Upper lobe of left lung (tissue), 6 donors: ENCODE measurements around the gene CNN2. TPM values are rescaled to one million over a fixed set of nuclear protein-coding genes. Genes with fewer than 3 reads are reported as not detected.

ENCODE experiments used
- ATAC-seq, 2 donors: fragments of 200-7000 bp; cut with Tn5 transposase; one replicate each; pipeline ENCODE4 v1.9.1; 2022; ENCODE audit warnings: mild to moderate bottlenecking in 2 of 2, moderate library complexity in 2 of 2; ENCODE audit not compliant: low FRiP score in 2 of 2
- DNase-seq, 2 donors: peaks; one replicate each; pipeline ENCODE4 v3.0.0-alpha.2; 2019 to 2020
- H3K27ac ChIP-seq, 4 donors: fragments of 200-600 bp; sonication (generic); one replicate each; pipeline ENCODE4 v1.5.1; 2016 to 2019
- H3K27me3 ChIP-seq, 4 donors: fragments of 200-600 bp; sonication (generic); one replicate each; pipeline ENCODE4 v1.5.1; 2017 to 2019
- H3K36me3 ChIP-seq, 4 donors: fragments of 200-600 bp; sonication (generic); one replicate each; pipeline ENCODE4 v1.5.1; 2016 to 2019
- H3K4me1 ChIP-seq, 4 donors: fragments of 200-600 bp; sonication (generic); one replicate each; pipeline ENCODE4 v1.5.1; 2018 to 2019
- H3K4me3 ChIP-seq, 4 donors: fragments of 200-600 bp; sonication (generic); one replicate each; pipeline ENCODE4 v1.5.1; 2017 to 2019; ENCODE audit warnings: mild to moderate bottlenecking in 2 of 4, moderate library complexity in 1 of 4
- H3K9me3 ChIP-seq, 4 donors: fragments of 200-600 bp; sonication (generic); one replicate each; pipeline ENCODE4 v1.5.1; 2018 to 2019
- CTCF ChIP-seq, 6 experiments: fragments of 450-650 bp in 4 of 6; fragments of 200-600 bp in 2 of 6; sonication (generic) in 2 of 6; IDR thresholded peaks; one replicate each; pipeline ENCODE4 v1.5.1; 2016 to 2019; ENCODE audit warnings: antibody characterized with exemption in 6 of 6
- EP300 ChIP-seq, 4 donors: sonication (generic); formaldehyde crosslinking; IDR thresholded peaks; one replicate each; pipeline ENCODE4 v1.5.1; 2017; ENCODE audit warnings: antibody characterized with exemption in 4 of 4, control low read depth in 2 of 4
- POLR2A ChIP-seq, 4 donors: fragments of 450-650 bp; IDR thresholded peaks; one replicate each; pipeline ENCODE4 v1.5.1; 2016 to 2017; ENCODE audit warnings: antibody characterized with exemption in 4 of 4, mild to moderate bottlenecking in 2 of 4
- POLR2AphosphoS5 ChIP-seq, 2 donors: sonication (generic); formaldehyde crosslinking; IDR thresholded peaks; one replicate each; pipeline ENCODE4 v1.5.1; 2017; ENCODE audit warnings: antibody characterized with exemption in 2 of 2
- WGBS, 2 donors: methylation state at CpG; one replicate each; pipeline ENCODE4 v1.1.5; 2017 to 2018; 5-methylcytosine and 5-hydroxymethylcytosine counted together
- total RNA-seq, 6 donors: library from RNA; depleted of rRNA in 4 of 6; stranded (reverse); fragments of >200 nt in 4 of 6; gene quantifications; one replicate each; pipeline versions ENCODE4 v1.1.0 to v1.2.1, GENCODE V29; 2016 to 2021
- donor health status: DM: no; HTN: no; CAD: no; lungs with moderate emphysema.
- donor health status: DM: no; HTN: yes; CAD: no; lungs with severe emphysema.

The CNN2 gene
- total RNA-seq, 6 donors from 2014 or later: 98.1 to 262 (median 164) TPM

- Histone ChIP-seq H3K9me3 (no peaks in the 10 kb centered on the region), H3K27ac (no peak overlapping the region), H3K27me3 (peaks cover 2 to 41% (median 23%) of the 10 kb centered on the region in 4 donors), H3K36me3 (no peaks in the 10 kb centered on the region), H3K4me1 (peaks cover 18 to 25% (median 20%) of the 10 kb centered on the region in 4 donors), H3K4me3 (peak overlapping the region in 1 of 4 donors; percentile 36)
- ATAC-seq: peak; percentile 75 to 81
- 17 to 23% methylated on average over 6 to 13 of the region's 20 CpGs for WGBS, 2 donors
- TF ChIP-seq CTCF (IDR thresholded peaks at IDR 0.05) (peak; percentile 90 to 97 (median 94)), POLR2AphosphoS5 (IDR thresholded peaks at IDR 0.05) (no peak)
- DNase-seq: peak; percentile 70 to 95
These were observed 24.8 kb upstream of the CNN2 start for GRCh38 chr19:1001538-1002166.

GRCh38 chr19:1002600-1002999 is 23.8 kb upstream of the CNN2 start:
- H3K4me1 ChIP-seq: peaks cover 16 to 22% (median 18%) of the 10 kb centered on the region in 4 donors
- H3K27me3 ChIP-seq: peaks cover 2 to 39% (median 21%) of the 10 kb centered on the region in 4 donors
- no peak for TF ChIP-seq POLR2AphosphoS5 (IDR thresholded peaks at IDR 0.05)
- no peak for TF ChIP-seq CTCF (IDR thresholded peaks at IDR 0.05)
- no peak for TF ChIP-seq POLR2A (IDR thresholded peaks at IDR 0.05)
- no peak for TF ChIP-seq EP300 (IDR thresholded peaks at IDR 0.05)
- DNase-seq (no peak), ATAC-seq (no peak)
- WGBS, 2 donors: 83 to 85% methylated on average over 4 of the region's 4 CpGs
- peaks cover 0 to 5% (median 0%) of the 10 kb centered on the region in 4 donors for H3K36me3 ChIP-seq
- no peak overlapping the region for H3K4me3 ChIP-seq
- H3K9me3 ChIP-seq: no peaks in the 10 kb centered on the region
- H3K27ac ChIP-seq: no peak overlapping the region

- H3K36me3 ChIP-seq: peaks cover 0 to 10% (median under 1%) of the 10 kb centered on the region in 4 donors
- peaks cover 2 to 34% (median 20%) of the 10 kb centered on the region in 4 donors for H3K27me3 ChIP-seq
- H3K27ac ChIP-seq: no peak overlapping the region
- 73 to 84% methylated on average over 3 to 31 of the region's 37 CpGs for WGBS, 2 donors
- no peaks in the 10 kb centered on the region for H3K9me3 ChIP-seq
- TF ChIP-seq CTCF (IDR thresholded peaks at IDR 0.05) (no peak), POLR2AphosphoS5 (IDR thresholded peaks at IDR 0.05) (no peak), EP300 (IDR thresholded peaks at IDR 0.05) (no peak), POLR2A (IDR thresholded peaks at IDR 0.05) (no peak)
- DNase-seq (peak in 1 of 2 donors; percentile 84), ATAC-seq (no peak)
- no peak overlapping the region for H3K4me3 ChIP-seq
- peaks cover 16 to 22% (median 18%) of the 10 kb centered on the region in 4 donors for H3K4me1 ChIP-seq
These were observed 23.1 kb upstream of the CNN2 start for GRCh38 chr19:1003283-1003682.

GRCh38 chr19:1004204-1004802 is 22.1 kb upstream of the CNN2 start:
- Histone ChIP-seq H3K27ac (no peak overlapping the region), H3K4me1 (peaks cover 19 to 22% (median 20%) of the 10 kb centered on the region in 4 donors), H3K36me3 (peaks cover 0 to 20% (median 8%) of the 10 kb centered on the region in 4 donors), H3K27me3 (peaks cover 2 to 25% (median 14%) of the 10 kb centered on the region in 4 donors), H3K9me3 (no peaks in the 10 kb centered on the region), H3K4me3 (no peak overlapping the region)
- ATAC-seq (no peak), DNase-seq (peak in 1 of 2 donors; percentile 81)
- WGBS, 2 donors: 77 to 81% methylated on average over 12 to 30 of the region's 32 CpGs
- TF ChIP-seq POLR2AphosphoS5 (IDR thresholded peaks at IDR 0.05) (no peak), EP300 (IDR thresholded peaks at IDR 0.05) (no peak), CTCF (IDR thresholded peaks at IDR 0.05) (no peak), POLR2A (IDR thresholded peaks at IDR 0.05) (no peak)
